SU-DHL-6 (cell line): Measurements from ENCODE around the gene DUS3L.

Source experiments
- H2AFZ ChIP-seq: fragments of 200-600 bp; sonication (generic); 2 replicates; pipeline ENCODE4 v1.6.1; 2014; ENCODE audit warnings: low read depth, mild to moderate bottlenecking, moderate library complexity, mixed read lengths, antibody characterized with exemption, low read length; ENCODE audit not compliant: severe bottlenecking
- H3F3A ChIP-seq: fragments of 200-600 bp; shearing (Covaris generic); 2 replicates; pipeline ENCODE4 v1.6.0; 2016; ENCODE audit warnings: antibody characterized with exemption, mild to moderate bottlenecking; ENCODE audit not compliant: insufficient read depth
- H3K27ac ChIP-seq: fragments of 200-600 bp; sonication (generic); 2 replicates; pipeline ENCODE4 v1.5.1; 2016; ENCODE audit warnings: low read depth, mild to moderate bottlenecking, low read length, moderate library complexity, mixed read lengths
- H3K27me3 ChIP-seq: fragments of 200-600 bp; sonication (generic), shearing (Covaris generic); 2 replicates; pipeline ENCODE4 v1.6.0; 2014; ENCODE audit warnings: mild to moderate bottlenecking, low read length
- H3K36me3 ChIP-seq: fragments of 200-600 bp; sonication (generic); 2 replicates; pipeline ENCODE4 v1.6.1; 2014; ENCODE audit warnings: mild to moderate bottlenecking, low read length, mixed read lengths
- H3K4me2 ChIP-seq: fragments of 300-600, 200-600 bp; shearing (Covaris generic), sonication (generic); 2 replicates; pipeline ENCODE4 v1.6.0; 2014; ENCODE audit warnings: low read length, low read depth, mild to moderate bottlenecking; ENCODE audit not compliant: poor library complexity, severe bottlenecking
- H3K4me3 ChIP-seq: fragments of 200-600 bp; sonication (generic); 2 replicates; pipeline ENCODE4 v1.5.1; 2014; ENCODE audit warnings: antibody characterized with exemption, low read length, mild to moderate bottlenecking, mixed read lengths; ENCODE audit not compliant: insufficient read depth, poor library complexity, severe bottlenecking
- H3K79me2 ChIP-seq: fragments of 200-600 bp; sonication (generic); 2 replicates; pipeline ENCODE4 v1.6.1; 2014; ENCODE audit warnings: mild to moderate bottlenecking, low read length, moderate library complexity; ENCODE audit not compliant: insufficient read depth
- H3K9ac ChIP-seq: fragments of 200-600 bp; sonication (generic); 2 replicates; pipeline ENCODE4 v1.7.0; 2014; ENCODE audit warnings: mild to moderate bottlenecking, low read length
- H3K9me2 ChIP-seq: fragments of 200-600 bp; sonication (generic); replicated peaks from 2 replicates; pipeline ENCODE4 v1.6.1; 2014; ENCODE audit warnings: low read length; ENCODE audit not compliant: insufficient read depth
- H3K9me3 ChIP-seq: fragments of 200-600 bp; sonication (generic); 2 replicates; pipeline ENCODE4 v1.6.1; 2014; ENCODE audit warnings: low read length, mixed read lengths; ENCODE audit not compliant: insufficient read depth
- H4K20me1 ChIP-seq: fragments of 200-600 bp; sonication (generic); 2 replicates; pipeline ENCODE4 v1.6.1; 2014; ENCODE audit warnings: low read depth, mild to moderate bottlenecking, antibody characterized with exemption, low read length, moderate library complexity, mixed read lengths
- EZH2phosphoT487 ChIP-seq: fragments of 200-600 bp; sonication (generic), shearing (Covaris generic); conservative IDR thresholded peaks from 2 replicates; pipeline ENCODE4 v1.6.1; 2018; ENCODE audit warnings: mild to moderate bottlenecking, antibody characterized with exemption, low read length, moderate library complexity, mixed read lengths
- TF ChIP-seq, protein P1 (sequence below): fragments of 200-600 bp; sonication (generic); IDR thresholded peaks from one replicate; pipeline ENCODE4 v1.5.1; 2017; ENCODE audit warnings: antibody characterized with exemption, mild to moderate bottlenecking, low read length, moderate library complexity; ENCODE audit not compliant: insufficient read depth, poor library complexity, severe bottlenecking

DUS3L gene

DNA sequence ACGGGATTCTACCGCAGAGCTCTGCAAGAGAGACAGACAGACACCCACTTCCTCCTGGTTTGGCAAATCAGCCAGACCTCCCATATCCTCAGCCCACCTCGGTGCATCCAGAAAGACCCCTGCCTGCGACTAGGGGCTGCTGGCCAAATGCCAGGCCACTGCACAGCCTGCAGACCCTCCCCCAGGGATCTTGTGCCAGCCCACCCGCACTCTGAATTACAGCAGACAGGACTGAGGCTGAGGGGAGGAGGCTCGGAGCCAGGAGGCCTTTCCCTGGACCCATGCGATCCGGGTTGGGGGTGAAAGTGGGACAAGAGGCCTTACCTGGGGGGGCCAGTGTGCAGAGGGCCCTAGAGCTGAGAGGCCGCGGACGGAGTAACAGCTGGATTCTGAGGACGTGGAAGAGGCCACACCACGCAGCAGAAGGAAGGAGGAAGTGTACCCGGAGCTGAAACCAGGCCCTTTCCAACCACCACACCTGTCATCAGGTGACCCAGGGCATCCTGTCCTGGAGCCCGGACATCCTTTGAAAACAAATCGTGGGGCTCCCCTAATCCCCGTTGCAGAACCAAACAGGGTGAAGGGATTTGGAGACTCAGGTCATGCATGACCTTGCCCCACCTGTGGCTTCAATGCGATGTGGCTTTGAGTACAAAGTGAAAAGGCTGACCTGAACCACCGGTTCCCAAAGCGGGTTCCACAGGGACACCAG, 47.5 kb upstream of the DUS3L start:
- no peaks in the 10 kb centered on the region for H3K36me3 ChIP-seq
- no peaks in the 10 kb centered on the region for H3K9me3 ChIP-seq
- H3K27me3 ChIP-seq: no peaks in the 10 kb centered on the region
- H4K20me1 ChIP-seq: no peaks in the 10 kb centered on the region
- no peak overlapping the region for H3K4me2 ChIP-seq
- H2AFZ ChIP-seq: no peak overlapping the region
- no peaks in the 10 kb centered on the region for H3K79me2 ChIP-seq
- TF ChIP-seq, protein P1, sequence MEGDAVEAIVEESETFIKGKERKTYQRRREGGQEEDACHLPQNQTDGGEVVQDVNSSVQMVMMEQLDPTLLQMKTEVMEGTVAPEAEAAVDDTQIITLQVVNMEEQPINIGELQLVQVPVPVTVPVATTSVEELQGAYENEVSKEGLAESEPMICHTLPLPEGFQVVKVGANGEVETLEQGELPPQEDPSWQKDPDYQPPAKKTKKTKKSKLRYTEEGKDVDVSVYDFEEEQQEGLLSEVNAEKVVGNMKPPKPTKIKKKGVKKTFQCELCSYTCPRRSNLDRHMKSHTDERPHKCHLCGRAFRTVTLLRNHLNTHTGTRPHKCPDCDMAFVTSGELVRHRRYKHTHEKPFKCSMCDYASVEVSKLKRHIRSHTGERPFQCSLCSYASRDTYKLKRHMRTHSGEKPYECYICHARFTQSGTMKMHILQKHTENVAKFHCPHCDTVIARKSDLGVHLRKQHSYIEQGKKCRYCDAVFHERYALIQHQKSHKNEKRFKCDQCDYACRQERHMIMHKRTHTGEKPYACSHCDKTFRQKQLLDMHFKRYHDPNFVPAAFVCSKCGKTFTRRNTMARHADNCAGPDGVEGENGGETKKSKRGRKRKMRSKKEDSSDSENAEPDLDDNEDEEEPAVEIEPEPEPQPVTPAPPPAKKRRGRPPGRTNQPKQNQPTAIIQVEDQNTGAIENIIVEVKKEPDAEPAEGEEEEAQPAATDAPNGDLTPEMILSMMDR: no peak
- no peak overlapping the region for H3K9ac ChIP-seq
- no peaks in the 10 kb centered on the region for H3F3A ChIP-seq
- H3K9me2 ChIP-seq: no peaks in the 10 kb centered on the region
- no peak overlapping the region for H3K4me3 ChIP-seq
- no peak overlapping the region for H3K27ac ChIP-seq

DNA sequence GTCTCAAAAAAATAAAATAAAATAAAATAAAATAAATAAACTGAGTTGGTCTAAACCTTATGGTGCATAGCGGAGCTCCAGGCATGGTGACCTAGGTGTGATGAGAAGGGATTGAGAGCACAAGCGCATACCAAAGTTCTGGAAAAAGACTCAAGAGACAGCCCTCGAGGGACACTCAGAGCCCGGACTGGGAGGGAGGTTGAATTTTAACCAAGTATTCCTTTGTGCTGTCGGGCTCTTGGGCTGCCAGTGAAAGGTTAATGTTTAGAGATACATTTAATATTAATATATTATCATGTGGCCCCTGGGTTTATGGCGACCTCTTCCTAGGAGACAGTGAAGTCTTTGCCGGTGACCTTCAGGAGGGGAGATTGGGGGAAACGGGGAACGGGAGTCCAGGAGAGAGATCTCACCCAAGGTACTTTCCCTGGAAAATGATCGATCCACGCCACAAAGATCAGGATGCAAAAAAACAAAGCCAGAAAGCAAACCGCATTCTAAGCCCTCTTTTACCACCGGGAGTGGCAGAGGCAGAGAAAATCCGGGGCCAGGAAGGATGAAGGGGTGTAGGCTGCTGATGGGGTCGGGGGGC, 46.9 kb upstream of the DUS3L start:
- no peaks in the 10 kb centered on the region for H3F3A ChIP-seq
- no peak overlapping the region for H3K4me2 ChIP-seq
- H3K4me3 ChIP-seq: no peak overlapping the region
- no peaks in the 10 kb centered on the region for H3K9me3 ChIP-seq
- no peaks in the 10 kb centered on the region for H3K36me3 ChIP-seq
- H3K79me2 ChIP-seq: no peaks in the 10 kb centered on the region
- H3K27me3 ChIP-seq: no peaks in the 10 kb centered on the region
- H3K27ac ChIP-seq: no peak overlapping the region
- no peak overlapping the region for H3K9ac ChIP-seq
- H4K20me1 ChIP-seq: no peaks in the 10 kb centered on the region
- no peak overlapping the region for H2AFZ ChIP-seq
- TF ChIP-seq, protein P1: no peak
- TF ChIP-seq EZH2phosphoT487: no peak
- no peaks in the 10 kb centered on the region for H3K9me2 ChIP-seq

DNA sequence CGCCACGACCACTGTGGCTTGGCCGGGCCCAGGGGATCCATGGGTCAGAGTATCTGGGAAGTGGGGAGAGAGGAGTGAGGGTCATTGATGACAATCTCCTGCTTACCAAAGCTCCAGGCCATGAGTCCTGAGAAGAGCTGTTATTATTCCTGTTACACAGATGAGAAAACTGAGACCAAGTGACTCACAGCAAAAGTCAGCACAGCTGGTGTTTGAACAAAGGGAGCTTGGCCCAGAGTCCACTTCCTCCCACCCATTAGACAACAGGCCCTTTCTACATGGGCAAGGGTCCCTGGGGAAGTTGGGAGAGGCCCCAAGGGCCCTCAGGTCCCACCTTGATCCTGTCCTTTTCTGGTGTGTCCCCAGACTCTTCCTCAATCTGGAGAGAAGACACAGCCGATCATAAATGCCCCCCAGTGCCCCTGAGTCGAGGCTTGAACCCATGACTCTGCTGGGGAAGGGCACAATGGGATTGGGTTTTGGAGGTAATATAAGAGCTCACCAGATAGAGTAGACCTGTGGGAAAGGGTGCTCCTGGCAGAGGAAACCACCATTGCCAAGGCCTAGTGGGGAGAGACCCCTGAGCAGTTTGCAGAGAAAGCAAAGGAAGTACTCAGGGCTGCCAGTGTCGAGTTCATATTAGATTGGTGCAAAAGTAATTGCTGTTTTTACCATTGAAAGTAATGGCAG, 41.7 kb upstream of the DUS3L start:
- no peaks in the 10 kb centered on the region for H3K9me2 ChIP-seq
- no peak overlapping the region for H3K4me2 ChIP-seq
- no peaks in the 10 kb centered on the region for H3K79me2 ChIP-seq
- no peak overlapping the region for H2AFZ ChIP-seq
- H3K9ac ChIP-seq: no peak overlapping the region
- H3K27ac ChIP-seq: no peak overlapping the region
- TF ChIP-seq, protein P1: no peak
- no peaks in the 10 kb centered on the region for H3K9me3 ChIP-seq
- H3K27me3 ChIP-seq: no peaks in the 10 kb centered on the region
- no peaks in the 10 kb centered on the region for H3F3A ChIP-seq
- no peaks in the 10 kb centered on the region for H4K20me1 ChIP-seq
- H3K4me3 ChIP-seq: no peak overlapping the region
- no peaks in the 10 kb centered on the region for H3K36me3 ChIP-seq
